Measurements from ENCODE around the gene NUDCD2.
"Not testable (repeated sequence)": the region's sequence is repeated elsewhere in the genome, so short reads cannot be mapped to it uniquely, and the experiment has no call there.

NUDCD2 gene

DNA sequence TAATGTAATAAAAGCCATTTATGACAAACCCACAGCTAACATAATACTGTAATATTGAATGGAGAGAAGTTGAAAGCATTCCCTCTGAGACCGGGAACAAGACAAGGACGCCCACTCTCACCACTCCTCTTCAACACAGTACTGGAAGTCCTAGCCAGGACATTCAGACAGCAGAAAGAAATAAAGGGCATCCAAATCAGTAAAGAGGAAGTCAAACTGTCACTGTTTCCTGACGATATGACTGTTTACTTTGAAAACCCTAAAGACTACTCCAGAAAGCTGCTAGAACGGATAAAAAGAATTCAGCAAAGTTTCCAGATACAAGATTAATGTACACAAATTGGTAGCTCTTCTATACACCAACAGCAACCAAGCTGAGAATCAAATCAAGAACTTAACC, 33.8 kb downstream of the NUDCD2 start:
- not testable (repeated sequence) for DNase-seq (ENCODE audit: low spot score)

DNA sequence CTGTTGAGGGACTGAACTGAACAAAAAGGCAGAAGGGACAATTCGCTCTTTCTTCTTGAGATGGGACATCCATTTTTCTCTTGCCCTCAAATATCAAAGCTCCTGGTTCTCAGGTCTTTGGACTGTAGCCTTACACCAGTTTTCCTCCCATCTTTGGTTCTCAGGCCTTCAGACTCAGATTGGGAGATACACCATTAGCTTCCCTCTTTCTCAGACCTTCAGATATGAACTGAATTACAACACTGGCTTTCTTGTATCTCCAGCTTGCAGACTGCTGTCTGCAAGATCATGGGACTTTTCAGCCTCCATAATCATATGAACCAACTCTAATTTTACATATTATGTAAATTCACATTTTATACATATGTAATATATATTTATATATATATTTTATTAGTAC, 35.1 kb downstream of the NUDCD2 start:
- DNase-seq (ENCODE audit: low spot score): no peak

DNA sequence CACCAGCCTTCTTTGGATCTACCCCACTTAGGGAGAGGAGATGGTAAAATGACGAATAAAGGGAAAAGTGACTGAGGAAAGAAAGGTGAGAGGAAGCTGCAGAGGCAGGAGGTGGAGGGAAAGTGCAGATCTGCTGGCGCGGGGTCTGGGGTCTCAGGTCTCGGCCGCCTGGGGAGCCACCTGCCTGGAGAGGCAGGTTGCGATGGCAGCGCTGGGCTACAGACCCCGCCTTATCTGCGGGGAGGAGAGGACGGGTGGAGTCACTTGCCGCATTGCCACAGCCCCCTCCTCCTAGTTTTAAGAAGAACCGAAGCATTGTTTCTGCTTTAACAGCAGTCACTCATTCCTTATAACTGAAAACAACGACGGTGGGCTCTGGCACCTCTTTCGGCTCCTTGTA, 44.2 kb downstream of the NUDCD2 start:
- DNase-seq (ENCODE audit: low spot score): not testable (repeated sequence)

DNA sequence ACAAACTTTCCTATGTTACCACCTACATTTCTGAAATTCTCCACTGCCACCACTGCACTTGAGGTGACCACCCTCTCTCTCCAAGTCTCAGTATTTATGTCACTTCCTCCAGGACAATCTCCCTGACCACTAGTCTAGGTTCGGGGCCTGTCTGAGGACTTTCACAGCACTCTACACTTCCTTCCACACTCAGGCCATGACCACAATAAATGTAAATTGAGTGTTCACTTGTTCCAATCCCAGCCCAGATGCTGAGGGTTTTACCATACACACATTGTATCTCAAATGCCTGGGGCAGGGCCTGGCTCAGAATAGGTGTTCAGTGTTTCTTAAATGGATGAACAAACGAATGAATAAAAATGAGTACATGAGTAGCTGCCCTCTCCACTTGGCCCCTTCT, 49.4 kb downstream of the NUDCD2 start:
- DNase-seq (ENCODE audit: low spot score): no peak

DNA sequence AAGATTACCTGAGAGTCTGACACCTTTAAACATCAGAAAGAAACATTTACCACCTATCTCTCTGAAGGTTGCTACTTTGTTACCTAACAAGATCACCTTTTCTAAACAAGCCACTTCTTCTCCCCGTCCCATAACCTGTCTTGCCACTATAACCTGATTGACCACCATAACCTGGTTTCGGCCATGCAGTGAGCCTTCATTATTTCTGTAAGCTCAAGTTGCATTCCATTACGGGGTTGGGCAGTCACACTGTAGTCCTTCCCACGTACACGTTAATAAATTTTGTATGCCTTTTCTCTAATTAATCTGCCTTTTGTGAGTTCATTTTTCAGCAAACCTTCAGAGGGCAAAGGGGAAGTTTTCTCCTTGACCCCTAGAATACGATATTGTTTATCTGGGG, 50.5 kb downstream of the NUDCD2 start:
- DNase-seq (ENCODE audit: low spot score): no peak

DNA sequence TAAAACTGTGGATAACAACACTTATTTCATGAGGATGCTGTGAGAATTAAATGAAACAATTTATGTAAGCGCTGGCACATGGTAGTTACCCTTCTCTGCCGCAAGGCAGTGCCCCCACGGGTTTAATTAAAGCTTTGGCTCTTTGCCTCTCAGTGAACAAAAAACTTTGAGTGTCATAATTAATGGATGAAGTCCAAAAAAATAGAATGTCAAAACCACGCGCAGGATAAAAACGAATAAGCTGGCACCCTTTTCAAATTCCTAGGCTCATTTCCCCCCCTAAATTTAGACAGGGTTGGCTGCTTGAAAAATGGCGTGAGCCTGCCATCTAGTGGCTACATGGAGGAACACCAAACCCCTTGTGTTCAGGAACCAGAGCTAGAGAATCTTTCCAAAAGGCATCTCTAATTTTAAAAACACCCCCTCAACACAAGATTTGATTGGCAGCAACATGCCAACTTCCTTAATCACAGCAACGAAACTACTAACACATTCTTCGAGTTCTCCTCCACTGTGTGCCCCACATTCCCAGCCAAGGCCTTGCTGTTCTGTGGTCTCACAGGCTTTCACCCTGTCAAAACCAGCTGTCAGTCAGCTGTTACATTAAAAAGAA, 51.5 kb downstream of the NUDCD2 start:
- DNase-seq (ENCODE audit: low spot score): peak; percentile 43

DNA sequence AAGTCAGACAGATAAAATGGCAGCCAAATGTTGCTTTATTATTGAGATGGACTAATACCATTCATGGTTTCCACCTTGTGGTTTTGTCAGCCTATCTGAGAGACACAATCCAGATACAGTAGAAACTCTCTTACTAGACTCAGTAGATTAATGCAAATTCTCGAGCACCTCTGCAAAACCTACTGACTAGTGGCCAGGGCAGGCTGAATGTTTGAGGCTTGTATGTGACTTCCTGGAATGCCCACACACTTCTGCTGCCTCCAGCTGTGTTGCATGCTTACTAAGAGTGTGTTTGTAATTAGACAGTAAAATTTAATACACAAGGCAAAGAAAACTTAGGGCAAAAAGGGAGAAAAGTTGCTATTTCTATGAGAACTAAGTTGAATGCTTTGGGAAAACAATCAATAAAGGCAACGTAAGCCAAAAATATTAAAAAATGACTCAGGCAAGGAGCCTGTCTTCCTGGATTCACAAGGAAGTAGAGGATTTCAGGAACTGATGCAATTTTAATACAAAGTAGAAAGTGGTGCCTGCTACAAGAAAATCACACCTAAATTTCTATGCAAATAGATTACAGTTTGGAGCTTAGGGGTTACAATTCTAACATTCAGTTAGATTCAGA, 52.8 kb downstream of the NUDCD2 start:
- no peak for DNase-seq (ENCODE audit: low spot score)

DNA sequence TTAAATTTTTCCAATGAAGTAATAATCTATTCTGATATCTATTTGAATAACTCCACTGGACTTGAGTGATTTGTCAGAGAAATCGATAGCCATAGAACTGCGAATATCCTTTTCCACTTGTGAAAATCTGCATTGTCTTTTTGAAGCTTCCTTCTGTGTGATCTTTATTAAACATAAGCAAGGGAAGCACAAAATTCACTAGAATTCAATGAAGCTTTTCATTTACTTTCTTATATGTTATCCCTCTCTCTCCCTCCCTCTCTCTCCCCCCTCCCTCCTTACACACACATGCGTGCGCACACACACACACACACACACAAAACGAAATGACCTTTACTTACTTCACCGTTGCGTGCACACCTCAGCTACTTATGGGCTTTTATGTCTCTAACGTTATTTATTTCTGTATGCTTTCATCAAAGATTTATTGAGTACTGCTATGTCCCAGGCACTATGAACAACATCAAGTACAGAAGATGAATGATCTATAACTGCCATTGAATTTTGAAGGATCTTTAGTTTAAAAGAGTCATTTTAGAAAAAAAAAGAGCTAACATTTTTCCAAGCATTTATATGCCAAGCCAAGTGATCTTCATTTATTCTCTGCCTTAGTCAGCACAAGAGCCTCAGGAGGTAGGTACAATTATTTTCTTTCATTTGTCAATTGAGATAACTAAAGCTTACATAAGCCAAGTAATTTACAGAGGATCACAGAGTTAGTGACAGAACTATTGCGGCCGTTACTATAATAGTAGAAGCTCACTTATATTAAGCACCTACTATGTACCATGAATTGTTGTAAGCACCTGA, 55.3 kb downstream of the NUDCD2 start:
- DNase-seq (ENCODE audit: low spot score): no peak

DNA sequence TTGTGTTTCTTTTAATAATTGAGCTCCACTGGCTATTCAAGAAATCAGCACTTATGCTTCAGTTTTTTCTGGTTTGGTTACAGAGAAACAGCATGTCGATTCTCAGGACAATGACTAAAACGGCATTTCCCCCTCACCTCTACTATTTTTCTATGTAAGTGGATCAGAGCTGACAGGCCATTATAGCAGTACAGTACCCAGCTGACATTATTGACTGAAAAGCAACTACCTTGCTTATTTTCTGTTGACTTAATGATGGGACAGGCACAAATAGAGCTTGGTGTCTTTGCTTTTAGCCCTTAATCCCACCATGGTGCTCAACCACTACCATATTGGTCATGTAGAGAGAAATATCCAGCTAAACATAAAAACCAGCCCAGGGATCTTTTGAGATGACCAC, 57.9 kb downstream of the NUDCD2 start:
- DNase-seq (ENCODE audit: low spot score): no peak

DNA sequence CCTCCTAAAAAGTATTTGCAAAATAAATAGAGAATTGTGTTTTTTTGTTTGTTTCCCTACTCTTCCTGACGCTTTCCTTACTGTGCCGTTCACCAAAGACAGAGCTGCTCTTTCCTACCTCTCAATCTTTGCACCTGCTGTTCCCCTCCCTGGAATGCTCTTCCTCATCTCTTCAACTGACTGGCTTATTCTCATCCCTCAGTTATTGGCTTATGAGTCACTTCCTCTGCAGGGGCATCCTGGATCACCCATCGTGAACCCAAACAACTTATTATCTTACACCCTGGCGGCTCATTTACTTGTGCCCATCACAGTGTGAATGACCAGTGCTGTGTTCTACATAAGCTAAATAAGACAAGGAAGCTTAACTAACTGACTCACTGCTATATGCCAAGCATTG, 58.6 kb downstream of the NUDCD2 start:
- DNase-seq (ENCODE audit: low spot score): no peak

DNA sequence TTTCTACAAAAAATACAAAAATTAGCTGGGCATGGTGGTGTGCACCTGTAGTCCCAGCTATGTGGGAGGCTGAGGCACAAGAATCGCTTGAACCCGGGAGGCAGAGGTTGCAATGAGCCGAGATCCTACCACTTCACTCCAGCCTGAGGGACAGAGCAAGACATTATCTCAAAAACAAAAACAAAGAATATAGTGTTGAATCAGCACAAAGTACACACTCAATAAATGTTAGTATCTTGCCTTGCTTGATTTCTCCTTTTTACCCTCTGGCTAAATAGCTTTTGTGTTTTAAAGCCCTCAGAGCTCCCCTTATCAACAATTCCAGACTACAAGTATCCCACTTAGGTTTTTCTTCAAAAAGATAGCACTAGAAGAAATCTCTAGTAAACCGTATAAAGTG, 60.0 kb downstream of the NUDCD2 start:
- DNase-seq (ENCODE audit: low spot score): no peak

DNA sequence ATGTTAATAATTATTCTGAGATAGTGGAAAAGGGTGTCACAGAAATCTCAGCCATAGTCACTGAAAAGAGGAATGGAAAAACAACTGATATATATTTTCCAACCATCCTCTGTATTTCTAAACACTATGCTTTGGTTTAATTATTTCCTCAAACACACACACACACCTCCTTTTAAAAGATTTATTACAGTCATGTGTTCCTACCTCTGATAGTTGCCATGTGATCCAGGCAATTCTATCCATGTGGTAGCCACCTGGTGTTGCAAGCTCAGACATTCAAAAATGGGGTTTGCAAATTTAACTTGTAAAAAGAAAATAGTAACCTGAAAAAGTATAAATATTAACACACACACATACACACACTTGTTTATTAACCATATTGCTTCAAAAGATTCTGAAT, 62.5 kb downstream of the NUDCD2 start:
- DNase-seq (ENCODE audit: low spot score): no peak

DNA sequence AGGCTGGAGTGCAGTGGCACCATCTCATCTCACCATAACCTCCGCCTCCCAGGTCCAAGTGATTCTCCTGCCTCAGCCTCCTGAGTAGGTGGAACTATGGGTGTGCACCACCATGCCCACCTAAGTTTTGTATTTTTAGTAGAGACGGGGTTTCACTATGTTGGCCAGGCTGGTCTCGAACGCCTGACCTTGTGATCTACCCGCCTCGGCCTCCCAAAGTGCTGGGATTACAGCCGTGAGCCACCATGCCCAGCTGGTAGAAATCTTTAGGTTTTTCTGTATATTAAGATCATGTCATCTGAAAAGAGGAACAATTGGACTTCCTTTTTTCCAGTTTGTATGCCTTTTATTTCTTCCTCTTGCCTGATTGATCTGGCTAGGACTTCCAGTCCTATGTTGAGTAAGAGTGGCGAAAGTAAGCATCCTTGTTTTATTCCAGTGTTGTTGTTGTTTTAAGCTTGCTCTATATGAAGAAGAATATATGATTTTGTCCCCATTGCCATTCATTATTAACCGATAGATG, 63.0 kb downstream of the NUDCD2 start:
- DNase-seq (ENCODE audit: low spot score): not testable (repeated sequence)

Data from hepatic stellate cell (primary cell).